Glutamatergic neuron (in vitro differentiated cells): Measurements from ENCODE around the gene CTDSP2. TPM values are rescaled to one million over a fixed set of nuclear protein-coding genes. Genes with fewer than 3 reads are reported as not detected.

ENCODE experiments used
- DNase-seq: peaks from one replicate; pipeline ENCODE4 v3.0.0; 2022
- H3K27ac Mint-ChIP-seq: one replicate; pipeline ENCODE4 v1.8.0; 2020; ENCODE audit warnings: mild to moderate bottlenecking, mixed read lengths, inconsistent platforms; ENCODE audit not compliant: unreplicated experiment
- H3K27me3 Mint-ChIP-seq: one replicate; pipeline ENCODE4 v1.8.0; 2020; ENCODE audit warnings: mild to moderate bottlenecking, moderate library complexity, mixed read lengths, inconsistent platforms; ENCODE audit not compliant: unreplicated experiment
- H3K36me3 Mint-ChIP-seq: one replicate; pipeline ENCODE4 v1.8.0; 2020; ENCODE audit warnings: mild to moderate bottlenecking, mixed read lengths, inconsistent platforms; ENCODE audit not compliant: unreplicated experiment
- H3K4me1 Mint-ChIP-seq: one replicate; pipeline ENCODE4 v1.8.0; 2020; ENCODE audit warnings: mild to moderate bottlenecking, low read depth, mixed read lengths, inconsistent platforms; ENCODE audit not compliant: unreplicated experiment
- H3K4me3 Mint-ChIP-seq: one replicate; pipeline ENCODE4 v1.8.0; 2020; ENCODE audit warnings: mild to moderate bottlenecking, mixed read lengths, inconsistent platforms; ENCODE audit not compliant: unreplicated experiment
- H3K9me3 Mint-ChIP-seq: one replicate; pipeline ENCODE4 v1.8.0; 2020; ENCODE audit warnings: mild to moderate bottlenecking, moderate library complexity, mixed read lengths, inconsistent platforms; ENCODE audit not compliant: unreplicated experiment
- total RNA-seq: library from RNA; stranded (reverse); fragmentation: NEBNext Ultra II Directional; extraction: Animal tissue kit (Norgen Biotek cat#: 25700); gene quantifications from one replicate; pipeline ENCODE4 v1.2.1, GENCODE V29; 2021; ENCODE audit not compliant: unreplicated experiment
- TF ChIP-seq, protein P1 (sequence below): fragments of 200-600 bp; sonication (generic); IDR thresholded peaks from one replicate; pipeline ENCODE4 v1.5.0; 2021; ENCODE audit not compliant: partially characterized antibody, unreplicated experiment

Gene CTDSP2
- total RNA-seq, 1 donor from 2014 or later: 127 TPM

DNA sequence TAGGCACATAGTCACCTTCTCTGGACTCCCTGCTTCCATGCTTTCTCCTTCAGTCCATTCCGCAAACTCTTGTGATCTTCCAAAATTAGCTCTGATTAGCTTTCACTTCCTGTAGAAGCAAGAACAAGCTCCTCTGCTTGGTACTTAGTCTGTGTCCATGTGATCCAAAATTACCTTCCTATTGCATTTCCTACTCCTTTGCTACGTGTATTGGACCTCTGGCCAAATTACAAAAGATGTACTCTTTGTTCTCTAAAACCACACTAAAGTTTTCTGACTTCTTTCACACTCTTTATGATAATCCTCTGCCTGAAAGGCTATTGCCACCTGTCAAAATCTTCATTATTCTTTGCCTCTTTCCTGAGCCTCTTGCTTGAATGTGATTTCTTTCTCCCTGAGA lies 64.7 kb downstream of the CTDSP2 start:
- TF ChIP-seq, protein P1, sequence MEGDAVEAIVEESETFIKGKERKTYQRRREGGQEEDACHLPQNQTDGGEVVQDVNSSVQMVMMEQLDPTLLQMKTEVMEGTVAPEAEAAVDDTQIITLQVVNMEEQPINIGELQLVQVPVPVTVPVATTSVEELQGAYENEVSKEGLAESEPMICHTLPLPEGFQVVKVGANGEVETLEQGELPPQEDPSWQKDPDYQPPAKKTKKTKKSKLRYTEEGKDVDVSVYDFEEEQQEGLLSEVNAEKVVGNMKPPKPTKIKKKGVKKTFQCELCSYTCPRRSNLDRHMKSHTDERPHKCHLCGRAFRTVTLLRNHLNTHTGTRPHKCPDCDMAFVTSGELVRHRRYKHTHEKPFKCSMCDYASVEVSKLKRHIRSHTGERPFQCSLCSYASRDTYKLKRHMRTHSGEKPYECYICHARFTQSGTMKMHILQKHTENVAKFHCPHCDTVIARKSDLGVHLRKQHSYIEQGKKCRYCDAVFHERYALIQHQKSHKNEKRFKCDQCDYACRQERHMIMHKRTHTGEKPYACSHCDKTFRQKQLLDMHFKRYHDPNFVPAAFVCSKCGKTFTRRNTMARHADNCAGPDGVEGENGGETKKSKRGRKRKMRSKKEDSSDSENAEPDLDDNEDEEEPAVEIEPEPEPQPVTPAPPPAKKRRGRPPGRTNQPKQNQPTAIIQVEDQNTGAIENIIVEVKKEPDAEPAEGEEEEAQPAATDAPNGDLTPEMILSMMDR: no peak
- H3K36me3 Mint-ChIP-seq: no peaks in the 10 kb centered on the region
- H3K4me1 Mint-ChIP-seq: no peaks in the 10 kb centered on the region
- no peak overlapping the region for H3K4me3 Mint-ChIP-seq
- no peak overlapping the region for H3K27ac Mint-ChIP-seq
- peaks cover 4% of the 10 kb centered on the region for H3K27me3 Mint-ChIP-seq
- H3K9me3 Mint-ChIP-seq: peaks cover 6% of the 10 kb centered on the region
- DNase-seq: no peak

DNA sequence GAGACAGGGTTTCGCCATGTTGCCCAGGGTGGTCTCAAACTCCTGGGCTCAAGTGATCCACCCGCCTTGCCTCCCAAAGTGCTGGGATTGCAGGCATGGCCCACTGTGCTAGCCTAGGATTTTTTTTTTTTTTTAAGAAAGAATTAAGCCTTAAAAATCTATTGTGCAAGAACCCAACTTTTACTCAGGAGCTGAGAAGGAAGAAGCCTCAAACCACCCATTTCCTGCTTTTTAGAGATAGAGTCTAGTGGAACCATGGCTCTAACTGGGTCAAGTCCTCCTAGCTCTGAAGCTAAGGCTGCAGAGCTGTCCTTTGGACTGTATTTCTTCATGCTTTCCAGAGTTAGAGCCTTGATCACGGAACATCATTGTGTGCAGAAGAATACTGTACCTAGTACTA lies 65.3 kb downstream of the CTDSP2 start:
- TF ChIP-seq, protein P1: no peak
- Mint-ChIP-seq H3K4me3 (no peak overlapping the region), H3K36me3 (no peaks in the 10 kb centered on the region), H3K9me3 (peaks cover 7% of the 10 kb centered on the region), H3K27ac (no peak overlapping the region), H3K4me1 (no peaks in the 10 kb centered on the region), H3K27me3 (peaks cover 4% of the 10 kb centered on the region)
- no peak for DNase-seq

DNA sequence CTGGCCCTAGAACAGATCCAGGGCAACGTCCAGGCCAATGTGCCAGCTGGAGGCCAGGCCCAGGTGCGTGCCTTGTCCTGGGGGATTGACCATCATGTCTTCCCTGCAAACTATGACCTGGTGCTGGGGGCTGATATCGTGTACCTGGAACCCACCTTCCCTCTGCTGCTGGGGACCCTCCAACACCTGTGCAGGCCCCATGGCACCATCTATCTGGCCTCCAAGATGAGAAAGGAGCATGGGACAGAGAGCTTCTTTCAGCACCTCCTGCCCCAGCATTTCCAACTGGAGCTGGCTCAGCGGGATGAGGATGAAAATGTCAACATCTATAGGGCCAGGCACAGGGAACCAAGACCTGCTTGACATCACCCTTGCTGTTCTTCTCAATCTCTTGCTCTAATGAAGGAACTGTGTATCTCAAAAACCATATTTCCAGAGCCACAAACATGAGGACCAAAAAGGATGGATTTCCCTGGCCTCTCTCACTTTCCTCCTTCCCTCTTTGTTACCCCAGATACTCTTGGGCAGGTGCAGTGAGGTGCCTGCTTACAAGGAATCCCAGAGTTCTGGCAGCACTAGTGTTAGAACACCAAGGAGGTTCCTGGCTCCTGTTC lies 66.1 kb downstream of the CTDSP2 start:
- no peak for DNase-seq
- TF ChIP-seq, protein P1: no peak
- peaks cover 4% of the 10 kb centered on the region for H3K27me3 Mint-ChIP-seq
- no peak overlapping the region for H3K27ac Mint-ChIP-seq
- H3K4me1 Mint-ChIP-seq: no peaks in the 10 kb centered on the region
- peaks cover 7% of the 10 kb centered on the region for H3K9me3 Mint-ChIP-seq
- H3K36me3 Mint-ChIP-seq: peaks cover 5% of the 10 kb centered on the region
- no peak overlapping the region for H3K4me3 Mint-ChIP-seq

DNA sequence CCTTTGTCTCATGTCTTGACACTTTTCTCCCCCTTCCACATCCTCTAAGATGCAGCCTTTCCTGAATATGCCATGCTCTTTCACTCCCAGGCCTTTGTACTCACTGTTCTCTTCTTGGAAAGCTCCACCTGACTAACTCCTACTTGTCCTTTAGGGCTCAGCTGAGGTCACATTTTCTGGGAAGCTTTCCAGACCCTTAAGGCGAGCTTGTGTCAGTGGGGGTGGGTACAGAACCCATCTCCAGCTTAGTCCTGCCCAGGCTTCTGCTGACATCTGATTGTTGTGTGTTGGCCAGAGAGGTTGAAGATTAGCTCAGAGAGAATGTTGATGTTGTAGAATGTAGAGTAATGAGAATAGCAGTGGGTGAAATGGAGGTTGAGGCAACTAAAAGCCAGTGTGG lies 66.8 kb downstream of the CTDSP2 start:
- Mint-ChIP-seq H3K27me3 (peaks cover 4% of the 10 kb centered on the region), H3K36me3 (peaks cover 5% of the 10 kb centered on the region), H3K4me1 (no peaks in the 10 kb centered on the region), H3K27ac (no peak overlapping the region), H3K9me3 (peaks cover 7% of the 10 kb centered on the region), H3K4me3 (no peak overlapping the region)
- DNase-seq: no peak
- TF ChIP-seq, protein P1: no peak

DNA sequence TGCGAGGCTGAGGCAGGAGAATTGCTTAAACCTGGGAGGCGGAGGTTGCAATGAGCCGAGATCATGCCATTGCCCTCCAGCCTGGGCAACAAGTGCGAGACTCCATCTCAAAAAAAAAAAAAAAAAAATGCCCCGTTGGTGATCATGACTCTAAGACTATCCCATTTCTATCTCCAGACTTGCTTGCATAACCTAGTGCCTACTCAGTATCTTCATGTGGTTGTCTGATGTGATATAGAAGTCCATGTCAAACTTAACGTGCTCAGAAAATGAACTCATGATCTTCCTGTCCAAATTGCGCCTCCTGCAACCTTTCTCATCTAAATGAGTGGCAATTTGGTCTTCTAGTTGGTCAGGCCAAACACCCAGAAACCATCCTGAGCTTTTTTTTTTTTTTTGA lies 68.6 kb downstream of the CTDSP2 start:
- H3K4me3 Mint-ChIP-seq: no peak overlapping the region
- TF ChIP-seq, protein P1: no peak
- H3K4me1 Mint-ChIP-seq: no peaks in the 10 kb centered on the region
- H3K36me3 Mint-ChIP-seq: peaks cover 5% of the 10 kb centered on the region
- H3K27ac Mint-ChIP-seq: no peak overlapping the region
- DNase-seq: no peak
- peaks cover 5% of the 10 kb centered on the region for H3K9me3 Mint-ChIP-seq
- H3K27me3 Mint-ChIP-seq: peaks cover 4% of the 10 kb centered on the region
